SU-DHL-6 (cell line): ENCODE measurements around the gene CYB5R3.

Source experiments
- CTCF ChIP-seq: fragments of 200-600 bp; sonication (generic); IDR thresholded peaks from one replicate; pipeline ENCODE4 v1.5.1; 2017; ENCODE audit warnings: antibody characterized with exemption, mild to moderate bottlenecking, low read length, moderate library complexity; ENCODE audit not compliant: insufficient read depth, poor library complexity, severe bottlenecking
- EZH2phosphoT487 ChIP-seq: fragments of 200-600 bp; sonication (generic), shearing (Covaris generic); conservative IDR thresholded peaks from 2 replicates; pipeline ENCODE4 v1.6.1; 2018; ENCODE audit warnings: mild to moderate bottlenecking, antibody characterized with exemption, low read length, moderate library complexity, mixed read lengths

GRCh38 chr22:42585096-42585495, 64.1 kb downstream of the CYB5R3 start:
- TF ChIP-seq CTCF (no peak), EZH2phosphoT487 (no peak)
